DOHH2 (cell line): ENCODE data around the gene UBE2V1.
A peak's percentile ranks its signal among the peaks of the same experiment; 100 is the strongest.

ENCODE experiments used
- H3F3A ChIP-seq: fragments of 200-600 bp; sonication (generic), shearing (Covaris generic); 2 replicates; pipeline ENCODE4 v1.6.0; 2016; ENCODE audit warnings: antibody characterized with exemption, mild to moderate bottlenecking; ENCODE audit not compliant: control insufficient read depth, insufficient read depth
- H3K27ac ChIP-seq: fragments of 200-600 bp; sonication (generic); 2 replicates; pipeline ENCODE4 v1.5.1; 2014; ENCODE audit warnings: low read depth, mild to moderate bottlenecking, low read length, moderate library complexity
- H3K27me3 ChIP-seq: fragments of 200-600 bp; sonication (generic); 2 replicates; pipeline ENCODE4 v1.6.1; 2014; ENCODE audit warnings: mild to moderate bottlenecking, low read length, mixed read lengths; ENCODE audit not compliant: control insufficient read depth
- H3K36me3 ChIP-seq: fragments of 200-600 bp; sonication (generic); 2 replicates; pipeline ENCODE4 v1.6.1; 2014; ENCODE audit warnings: mild to moderate bottlenecking, low read length, moderate library complexity, mixed read lengths; ENCODE audit not compliant: control insufficient read depth
- H3K4me1 ChIP-seq: fragments of 200-600 bp; sonication (generic); 2 replicates; pipeline ENCODE4 v1.6.1; 2014; ENCODE audit warnings: mild to moderate bottlenecking, low read length, mixed read lengths; ENCODE audit not compliant: control insufficient read depth
- H3K4me2 ChIP-seq: fragments of 200-600 bp; sonication (generic); 2 replicates; pipeline ENCODE4 v1.6.0; 2014; ENCODE audit warnings: mild to moderate bottlenecking, low read length, moderate library complexity
- H3K4me3 ChIP-seq: fragments of 200-600 bp; sonication (generic); 2 replicates; pipeline ENCODE4 v1.5.1; 2014; ENCODE audit warnings: mild to moderate bottlenecking, low read length, mixed read lengths
- H3K79me2 ChIP-seq: fragments of 200-600 bp; sonication (generic); 2 replicates; pipeline ENCODE4 v1.6.1; 2014; ENCODE audit warnings: mild to moderate bottlenecking, low read length, mixed read lengths; ENCODE audit not compliant: control insufficient read depth
- H3K9me2 ChIP-seq: fragments of 200-600 bp; sonication (generic); replicated peaks from 2 replicates; pipeline ENCODE4 v1.6.1; 2014; ENCODE audit warnings: mild to moderate bottlenecking, low read length, mixed read lengths; ENCODE audit not compliant: control insufficient read depth
- H3K9me3 ChIP-seq: fragments of 200-600 bp; sonication (generic); 2 replicates; pipeline ENCODE4 v1.6.1; 2014; ENCODE audit warnings: antibody characterized with exemption, low read length, mixed read lengths; ENCODE audit not compliant: control insufficient read depth, insufficient read depth
- H4K20me1 ChIP-seq: fragments of 200-600 bp; sonication (generic); 2 replicates; pipeline ENCODE4 v1.6.0; 2014; ENCODE audit warnings: low read depth, mild to moderate bottlenecking, antibody characterized with exemption, low read length, moderate library complexity; ENCODE audit not compliant: control insufficient read depth, insufficient read depth
- CTCF ChIP-seq: fragments of 200-600 bp; sonication (generic); IDR thresholded peaks from one replicate; pipeline ENCODE4 v1.5.1; 2014; ENCODE audit warnings: antibody characterized with exemption, mild to moderate bottlenecking, low read depth, low read length; ENCODE audit not compliant: poor library complexity, severe bottlenecking
- EZH2phosphoT487 ChIP-seq: fragments of 200-600 bp; sonication (generic); IDR thresholded peaks from 2 replicates; pipeline ENCODE4 v1.6.1; 2017; ENCODE audit warnings: borderline replicate concordance, mild to moderate bottlenecking, antibody characterized with exemption, low read length, moderate library complexity, mixed read lengths

The UBE2V1 gene

GRCh38 chr20:50122763-50123162 is 9.8 kb upstream of the UBE2V1 start:
- no peak for TF ChIP-seq EZH2phosphoT487
- H3K9me2 ChIP-seq: no peaks in the 10 kb centered on the region
- H3K9me3 ChIP-seq: no peaks in the 10 kb centered on the region
- peaks cover 3% of the 10 kb centered on the region for H3F3A ChIP-seq
- peaks cover 21% of the 10 kb centered on the region for H3K36me3 ChIP-seq
- H3K27me3 ChIP-seq: no peaks in the 10 kb centered on the region
- no peak overlapping the region for H3K4me3 ChIP-seq
- H3K4me1 ChIP-seq: peaks cover 20% of the 10 kb centered on the region
- H4K20me1 ChIP-seq: no peaks in the 10 kb centered on the region
- no peak overlapping the region for H3K27ac ChIP-seq
- no peak overlapping the region for H3K4me2 ChIP-seq
- H3K79me2 ChIP-seq: no peaks in the 10 kb centered on the region

- Histone ChIP-seq H3K27me3 (no peaks in the 10 kb centered on the region), H3K9me3 (no peaks in the 10 kb centered on the region), H3K4me3 (no peak overlapping the region), H3K27ac (no peak overlapping the region), H3K79me2 (no peaks in the 10 kb centered on the region), H3K4me2 (no peak overlapping the region), H3K36me3 (peaks cover 17% of the 10 kb centered on the region), H3K9me2 (no peaks in the 10 kb centered on the region), H3F3A (peaks cover 7% of the 10 kb centered on the region), H4K20me1 (no peaks in the 10 kb centered on the region), H3K4me1 (peaks cover 27% of the 10 kb centered on the region)
- TF ChIP-seq CTCF (no peak), EZH2phosphoT487 (no peak)
Measured at GRCh38 chr20:50121858-50122271, 8.9 kb upstream of the UBE2V1 start.

GRCh38 chr20:50120935-50121693 is 8.2 kb upstream of the UBE2V1 start:
- H3K79me2 ChIP-seq: no peaks in the 10 kb centered on the region
- peaks cover 8% of the 10 kb centered on the region for H3F3A ChIP-seq
- no peak overlapping the region for H3K4me3 ChIP-seq
- H3K36me3 ChIP-seq: peaks cover 14% of the 10 kb centered on the region
- no peaks in the 10 kb centered on the region for H3K27me3 ChIP-seq
- no peaks in the 10 kb centered on the region for H4K20me1 ChIP-seq
- no peak overlapping the region for H3K27ac ChIP-seq
- no peaks in the 10 kb centered on the region for H3K9me2 ChIP-seq
- H3K9me3 ChIP-seq: no peaks in the 10 kb centered on the region
- H3K4me1 ChIP-seq: peaks cover 34% of the 10 kb centered on the region
- TF ChIP-seq EZH2phosphoT487: no peak
- TF ChIP-seq CTCF: peak; percentile 53
- no peak overlapping the region for H3K4me2 ChIP-seq

GRCh38 chr20:50118203-50118602 is 5.3 kb upstream of the UBE2V1 start:
- Histone ChIP-seq H3F3A (peaks cover 20% of the 10 kb centered on the region), H3K4me2 (no peak overlapping the region), H3K4me1 (peaks cover 57% of the 10 kb centered on the region), H3K4me3 (no peak overlapping the region), H3K79me2 (peaks cover 25% of the 10 kb centered on the region), H3K27ac (no peak overlapping the region), H3K9me3 (no peaks in the 10 kb centered on the region), H3K36me3 (no peaks in the 10 kb centered on the region), H3K27me3 (no peaks in the 10 kb centered on the region), H4K20me1 (no peaks in the 10 kb centered on the region), H3K9me2 (no peaks in the 10 kb centered on the region)
- TF ChIP-seq CTCF (no peak), EZH2phosphoT487 (no peak)
